Measurements from ENCODE around the gene RNPS1.

Gene RNPS1

DNA sequence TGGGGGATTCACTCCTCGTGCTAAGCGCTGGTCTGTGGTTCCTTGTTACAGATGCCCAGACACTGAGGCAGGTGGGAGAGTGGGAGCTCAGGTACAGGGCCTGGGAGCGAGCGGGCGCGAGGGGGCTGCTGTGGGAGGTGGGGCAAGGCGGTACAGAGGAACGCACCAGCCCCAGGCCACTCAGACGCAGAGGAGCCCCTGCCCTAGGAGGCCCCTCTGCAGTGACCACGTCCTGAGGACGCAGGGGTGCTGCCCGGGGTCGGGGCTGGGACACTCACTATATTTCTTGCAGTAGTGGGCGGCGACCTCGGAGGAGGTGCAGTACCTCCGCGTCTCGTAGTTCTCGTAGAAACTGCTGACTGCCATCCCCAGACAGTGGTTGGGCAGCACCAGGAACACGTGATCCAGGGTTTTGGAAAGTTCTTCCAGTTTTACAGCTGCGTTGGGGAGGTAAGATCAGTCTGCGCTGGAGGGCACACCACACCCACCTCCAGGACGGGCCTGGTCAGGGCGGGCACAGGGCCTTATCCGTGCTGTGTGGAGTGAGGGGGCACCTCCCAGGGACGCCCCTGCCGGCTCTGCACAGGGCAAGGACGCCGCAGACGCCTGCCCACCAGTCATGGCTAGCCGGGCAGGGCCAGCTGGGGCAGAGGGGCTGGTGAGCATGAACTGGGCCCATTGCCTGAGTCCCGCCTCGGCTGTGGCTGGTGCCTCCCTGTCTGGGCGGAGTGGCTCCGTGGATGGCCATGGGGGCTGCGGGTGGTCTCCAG, 16.3 kb upstream of the RNPS1 start:
- H3K36me3 ChIP-seq (replicated peaks; ENCODE audit: insufficient read depth, low read length), result no peaks in the 10 kb centered on the region
- H3K4me1 ChIP-seq (ENCODE audit: low read length), result no peaks in the 10 kb centered on the region
- no peak overlapping the region; the same call in 1 of the 2 replicates for H3K4me3 ChIP-seq (ENCODE audit: low read length)
- H3F3A ChIP-seq (ENCODE audit: insufficient read depth, low read length), result no peaks in the 10 kb centered on the region
- H3K27me3 ChIP-seq (replicated peaks; ENCODE audit: insufficient read depth, low read length), result peaks cover 98% of the 10 kb centered on the region
- H3K9ac ChIP-seq (ENCODE audit: low read length), result no peak overlapping the region
- H3K79me2 ChIP-seq (ENCODE audit: low read length), result no peaks in the 10 kb centered on the region
- H3K4me2 ChIP-seq (ENCODE audit: low read depth, low read length), result peak overlapping the region; percentile 18; the same call in 1 of the 2 replicates
- no peaks in the 10 kb centered on the region for H3K9me3 ChIP-seq (replicated peaks; ENCODE audit: insufficient read depth, low read length)
- no peak for TF ChIP-seq EZH2phosphoT487 (IDR thresholded peaks at IDR 0.05; ENCODE audit: low read length)
- TF ChIP-seq, protein P1, sequence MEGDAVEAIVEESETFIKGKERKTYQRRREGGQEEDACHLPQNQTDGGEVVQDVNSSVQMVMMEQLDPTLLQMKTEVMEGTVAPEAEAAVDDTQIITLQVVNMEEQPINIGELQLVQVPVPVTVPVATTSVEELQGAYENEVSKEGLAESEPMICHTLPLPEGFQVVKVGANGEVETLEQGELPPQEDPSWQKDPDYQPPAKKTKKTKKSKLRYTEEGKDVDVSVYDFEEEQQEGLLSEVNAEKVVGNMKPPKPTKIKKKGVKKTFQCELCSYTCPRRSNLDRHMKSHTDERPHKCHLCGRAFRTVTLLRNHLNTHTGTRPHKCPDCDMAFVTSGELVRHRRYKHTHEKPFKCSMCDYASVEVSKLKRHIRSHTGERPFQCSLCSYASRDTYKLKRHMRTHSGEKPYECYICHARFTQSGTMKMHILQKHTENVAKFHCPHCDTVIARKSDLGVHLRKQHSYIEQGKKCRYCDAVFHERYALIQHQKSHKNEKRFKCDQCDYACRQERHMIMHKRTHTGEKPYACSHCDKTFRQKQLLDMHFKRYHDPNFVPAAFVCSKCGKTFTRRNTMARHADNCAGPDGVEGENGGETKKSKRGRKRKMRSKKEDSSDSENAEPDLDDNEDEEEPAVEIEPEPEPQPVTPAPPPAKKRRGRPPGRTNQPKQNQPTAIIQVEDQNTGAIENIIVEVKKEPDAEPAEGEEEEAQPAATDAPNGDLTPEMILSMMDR (IDR thresholded peaks at IDR 0.05; ENCODE audit: low read length), result no peak
- no peak for TF ChIP-seq EZH2 (optimal IDR thresholded peaks at IDR 0.05; ENCODE audit: low read depth, low read length)
- H2AFZ ChIP-seq (ENCODE audit: low read length), result no peak overlapping the region
- no peaks in the 10 kb centered on the region for H3K9me2 ChIP-seq (replicated peaks; ENCODE audit: insufficient read depth, low read length)
- H4K20me1 ChIP-seq (ENCODE audit: insufficient read depth, low read length), result no peaks in the 10 kb centered on the region
- no peak for DNase-seq
- H3K27ac ChIP-seq (ENCODE audit: low read length), result no peak overlapping the region

DNA sequence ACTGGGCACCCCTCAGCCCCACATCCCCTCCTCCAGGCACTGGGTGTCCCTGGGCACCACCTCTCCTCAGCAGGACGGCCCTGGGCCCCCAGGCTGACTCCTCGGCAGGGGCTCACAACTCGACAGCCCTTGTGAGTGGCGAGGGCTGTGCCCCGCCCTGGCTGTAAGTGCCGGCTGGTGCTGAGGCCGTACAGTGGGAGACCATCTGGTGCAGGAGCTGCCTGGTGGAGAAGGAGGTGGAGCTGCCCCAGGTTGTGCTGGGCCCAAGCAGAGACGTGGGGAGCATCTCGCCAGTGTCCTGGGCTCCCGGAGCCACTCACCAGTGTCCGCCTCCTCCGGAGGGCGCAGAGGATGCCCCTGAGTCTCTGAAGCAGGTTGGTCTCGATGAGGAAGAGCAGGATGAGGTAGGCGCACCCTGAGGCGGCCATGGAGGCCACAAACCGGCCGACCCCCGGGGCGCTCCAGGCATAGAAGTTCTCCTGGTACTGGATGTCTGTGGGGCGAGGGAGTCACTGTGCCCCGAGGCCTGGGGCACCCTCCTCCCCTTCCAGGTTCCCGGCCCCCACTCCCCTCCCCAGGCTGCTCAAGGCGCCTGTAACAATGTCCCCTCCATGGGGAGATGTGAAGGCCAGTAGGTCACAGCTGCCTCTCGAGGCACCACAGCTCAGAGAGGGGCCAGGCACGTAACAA, 15.1 kb upstream of the RNPS1 start:
- Histone ChIP-seq H3K4me2 (ENCODE audit: low read depth, low read length) (no peak overlapping the region), H2AFZ (ENCODE audit: low read length) (no peak overlapping the region), H3F3A (ENCODE audit: insufficient read depth, low read length) (no peaks in the 10 kb centered on the region), H3K9ac (ENCODE audit: low read length) (no peak overlapping the region), H3K27ac (ENCODE audit: low read length) (no peak overlapping the region), H4K20me1 (ENCODE audit: insufficient read depth, low read length) (no peaks in the 10 kb centered on the region), H3K4me3 (ENCODE audit: low read length) (no peak overlapping the region), H3K36me3 (replicated peaks; ENCODE audit: insufficient read depth, low read length) (no peaks in the 10 kb centered on the region), H3K9me2 (replicated peaks; ENCODE audit: insufficient read depth, low read length) (no peaks in the 10 kb centered on the region), H3K4me1 (ENCODE audit: low read length) (no peaks in the 10 kb centered on the region), H3K27me3 (replicated peaks; ENCODE audit: insufficient read depth, low read length) (peaks cover 99% of the 10 kb centered on the region), H3K79me2 (ENCODE audit: low read length) (no peaks in the 10 kb centered on the region), H3K9me3 (replicated peaks; ENCODE audit: insufficient read depth, low read length) (no peaks in the 10 kb centered on the region)
- no peak for DNase-seq
- TF ChIP-seq EZH2phosphoT487 (IDR thresholded peaks at IDR 0.05; ENCODE audit: low read length) (no peak), EZH2 (optimal IDR thresholded peaks at IDR 0.05; ENCODE audit: low read depth, low read length) (no peak)
- TF ChIP-seq, protein P1 (IDR thresholded peaks at IDR 0.05; ENCODE audit: low read length), result no peak

DNA sequence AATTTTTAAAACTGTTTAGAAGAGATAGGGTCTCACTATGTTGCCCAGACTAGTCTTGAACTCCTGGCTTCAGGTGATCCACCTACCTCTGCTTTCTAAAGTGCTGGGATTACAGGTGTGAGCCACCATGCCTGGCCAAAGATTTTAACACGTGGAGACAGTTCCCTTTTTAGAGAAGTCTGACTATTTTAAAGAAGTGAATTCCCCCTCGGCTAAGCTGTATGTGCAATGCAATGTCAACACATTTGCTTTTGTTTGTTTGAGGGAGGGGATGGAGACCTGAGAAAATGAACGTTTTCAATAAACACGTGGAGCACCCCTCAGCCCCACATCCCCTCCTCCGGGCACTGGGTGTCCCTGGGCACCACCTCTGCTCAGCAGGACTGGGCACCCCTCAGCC, 14.3 kb upstream of the RNPS1 start:
- Histone ChIP-seq H3K79me2 (ENCODE audit: low read length) (no peaks in the 10 kb centered on the region), H3F3A (ENCODE audit: insufficient read depth, low read length) (no peaks in the 10 kb centered on the region), H3K9me3 (replicated peaks; ENCODE audit: insufficient read depth, low read length) (no peaks in the 10 kb centered on the region), H3K27me3 (replicated peaks; ENCODE audit: insufficient read depth, low read length) (peaks cover 99% of the 10 kb centered on the region), H3K4me3 (ENCODE audit: low read length) (no peak overlapping the region), H3K27ac (ENCODE audit: low read length) (no peak overlapping the region), H2AFZ (ENCODE audit: low read length) (no peak overlapping the region), H3K4me2 (ENCODE audit: low read depth, low read length) (no peak overlapping the region), H3K9me2 (replicated peaks; ENCODE audit: insufficient read depth, low read length) (no peaks in the 10 kb centered on the region), H4K20me1 (ENCODE audit: insufficient read depth, low read length) (no peaks in the 10 kb centered on the region), H3K36me3 (replicated peaks; ENCODE audit: insufficient read depth, low read length) (no peaks in the 10 kb centered on the region), H3K4me1 (ENCODE audit: low read length) (no peaks in the 10 kb centered on the region), H3K9ac (ENCODE audit: low read length) (no peak overlapping the region)
- DNase-seq, result no peak
- TF ChIP-seq EZH2phosphoT487 (IDR thresholded peaks at IDR 0.05; ENCODE audit: low read length), result no peak
- TF ChIP-seq EZH2 (optimal IDR thresholded peaks at IDR 0.05; ENCODE audit: low read depth, low read length), result no peak
- TF ChIP-seq, protein P1 (IDR thresholded peaks at IDR 0.05; ENCODE audit: low read length), result no peak

Data from MM.1S (cell line).